Activated CD4-positive, alpha-beta T cell treated with anti-CD3 and anti-CD28 coated beads for 24 hours (primary cell): Measurements from ENCODE around the gene TSPAN18.

Source experiments
- DNase-seq, 2 donors: peaks; one replicate each; pipeline ENCODE4 v3.0.0-alpha.2; 2020; ENCODE audit warnings: low read depth in 2 of 2

Gene TSPAN18

DNA sequence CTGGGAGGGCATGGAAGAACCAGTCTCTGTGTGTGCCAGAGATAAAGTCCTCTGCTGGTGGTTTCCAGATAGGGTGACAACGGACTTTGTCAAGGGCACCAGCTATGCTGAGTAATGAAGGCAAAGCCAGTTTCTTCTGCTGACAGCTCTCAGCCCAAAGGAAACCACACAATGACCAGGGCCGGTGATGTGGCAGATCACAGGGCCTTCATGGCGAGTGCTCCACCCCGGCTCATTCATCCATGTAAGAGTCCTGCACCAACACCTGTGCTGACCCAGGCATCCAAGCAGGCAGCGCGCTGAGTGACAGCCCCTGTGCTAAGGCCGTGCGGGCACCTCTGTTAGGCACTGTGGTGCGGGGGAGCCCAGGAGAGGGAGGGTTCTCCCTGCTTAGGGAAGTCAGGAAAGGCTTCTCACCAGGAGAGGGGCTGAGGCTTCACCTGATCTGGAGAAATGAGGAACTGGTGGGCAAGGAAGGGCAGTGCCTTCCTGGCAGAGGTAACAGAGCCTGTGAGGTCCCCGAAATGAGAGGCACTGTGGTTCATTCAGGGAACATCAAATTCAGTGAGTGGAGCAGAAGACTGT is 190.1 kb downstream of the TSPAN18 start:
- no peak for DNase-seq

DNA sequence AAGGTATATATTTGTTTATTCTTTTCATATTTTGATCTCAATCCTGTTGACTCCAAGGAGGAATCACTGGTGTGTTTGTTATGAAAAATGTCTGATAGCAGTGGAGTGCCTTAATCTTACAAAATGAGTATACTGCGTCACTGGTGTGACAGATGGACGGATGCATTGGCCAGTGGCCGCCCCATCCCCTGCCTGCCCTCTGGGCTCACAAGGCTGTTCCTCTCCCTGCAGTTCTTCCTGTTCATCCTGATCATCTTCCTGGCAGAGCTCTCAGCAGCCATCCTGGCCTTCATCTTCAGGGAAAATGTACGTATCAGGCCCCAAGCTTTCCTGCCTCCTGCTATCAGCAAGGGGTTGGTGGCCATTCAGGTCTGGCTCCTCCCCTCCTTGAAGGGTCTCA is 191.0 kb downstream of the TSPAN18 start:
- DNase-seq: no peak

DNA sequence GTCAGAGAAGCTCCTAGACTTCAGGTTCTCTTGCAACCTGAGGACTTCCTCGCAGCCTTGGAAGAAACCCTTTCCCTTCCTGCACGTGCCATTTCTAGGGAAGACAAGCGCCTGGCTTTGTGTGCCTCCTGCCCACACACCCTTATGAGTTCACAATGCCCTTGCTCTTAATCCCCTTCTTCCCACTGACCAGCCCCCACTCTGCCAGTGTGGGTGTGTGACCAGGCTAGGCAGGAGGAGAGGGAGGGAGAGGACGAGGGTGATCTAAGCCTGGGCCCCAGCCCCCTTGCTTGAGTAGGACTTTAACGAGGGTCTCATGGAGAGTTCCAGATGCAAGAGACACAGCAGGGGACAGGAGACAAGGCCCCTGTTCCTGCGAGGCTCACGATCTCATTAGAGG is 193.7 kb downstream of the TSPAN18 start:
- no peak for DNase-seq

DNA sequence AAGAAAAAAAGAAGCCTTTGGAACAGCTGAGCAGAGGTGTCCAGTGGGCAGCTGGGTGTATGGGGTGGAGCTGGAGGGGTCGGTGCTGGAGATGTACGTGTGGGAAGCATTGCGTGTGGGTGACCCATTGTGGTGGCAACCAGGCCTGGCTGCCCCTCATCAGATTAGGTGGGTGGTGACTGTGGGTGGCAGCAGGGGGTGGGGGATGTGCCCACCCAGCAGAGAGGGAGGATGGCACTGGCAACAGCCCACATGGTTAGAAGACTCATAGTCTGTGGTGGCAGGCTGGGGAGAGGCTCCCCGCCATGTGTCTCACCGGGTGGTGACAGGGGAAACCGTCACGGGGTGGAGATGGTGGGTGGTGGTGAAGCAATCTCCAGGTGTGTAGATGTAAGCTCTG is 196.4 kb downstream of the TSPAN18 start:
- DNase-seq: no peak

DNA sequence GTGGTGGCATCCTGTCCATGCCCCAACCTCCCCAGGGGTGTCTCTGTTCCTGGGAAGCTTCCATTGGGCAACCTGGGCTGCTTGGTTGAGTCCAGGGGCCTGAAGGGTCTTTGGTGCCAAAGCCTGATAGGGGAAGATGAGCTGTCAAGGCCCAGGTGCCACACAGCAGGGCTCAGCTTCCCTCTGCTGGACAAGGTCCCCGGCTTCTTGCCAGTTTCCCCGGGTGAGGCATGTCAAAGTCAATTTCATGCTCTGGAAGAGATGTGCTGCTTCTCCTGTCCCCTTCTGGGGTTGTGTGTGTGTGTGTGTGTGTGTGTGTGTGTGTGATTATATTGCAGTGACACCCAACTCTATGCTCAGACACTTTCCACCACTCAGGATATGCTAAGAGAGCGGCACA is 197.0 kb downstream of the TSPAN18 start:
- no peak for DNase-seq

DNA sequence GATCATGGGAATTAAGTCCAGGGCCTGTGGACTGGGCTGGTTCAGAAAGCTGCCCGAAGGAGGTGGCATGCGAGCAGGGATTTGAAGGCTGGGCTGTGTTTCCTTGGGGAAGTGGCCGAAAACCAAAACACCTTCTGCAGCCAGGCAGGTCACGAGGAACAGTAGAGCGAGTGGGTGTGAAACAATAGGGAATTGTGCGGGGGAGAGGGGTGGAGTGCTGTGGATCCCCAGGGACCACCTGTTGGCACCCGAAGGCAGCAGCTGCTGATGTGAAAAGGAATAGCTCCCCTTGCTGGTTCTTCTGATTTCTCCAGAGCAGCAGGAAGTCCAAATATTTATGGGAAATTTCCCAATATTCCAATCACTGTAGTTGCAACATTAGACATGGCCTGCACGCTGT is 199.3 kb downstream of the TSPAN18 start:
- no peak for DNase-seq

DNA sequence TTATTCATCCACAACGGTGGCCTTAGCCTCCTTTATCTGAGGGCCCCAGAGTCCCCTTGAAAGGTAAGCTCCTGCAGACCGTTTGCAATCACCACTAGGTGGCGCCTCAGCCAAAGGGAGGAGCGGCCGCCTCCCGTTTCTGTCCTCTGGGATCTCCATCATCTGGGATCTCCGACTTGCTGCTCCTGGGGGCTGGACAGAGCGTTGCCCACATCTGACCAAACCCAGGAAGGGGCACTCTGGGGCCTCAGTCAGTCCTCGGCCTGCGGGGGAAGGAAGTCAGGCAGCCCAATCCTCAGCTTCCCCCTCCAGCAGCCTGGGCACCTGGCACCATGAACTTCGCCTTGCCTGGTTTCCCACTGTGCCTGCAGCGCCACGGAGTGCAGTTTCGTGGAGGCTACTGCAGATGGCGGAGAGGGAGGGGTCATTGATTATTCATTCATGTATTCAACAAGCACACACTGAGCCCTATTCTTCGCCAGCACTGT is 200.5 kb downstream of the TSPAN18 start:
- peak; percentile 47 to 53 for DNase-seq

DNA sequence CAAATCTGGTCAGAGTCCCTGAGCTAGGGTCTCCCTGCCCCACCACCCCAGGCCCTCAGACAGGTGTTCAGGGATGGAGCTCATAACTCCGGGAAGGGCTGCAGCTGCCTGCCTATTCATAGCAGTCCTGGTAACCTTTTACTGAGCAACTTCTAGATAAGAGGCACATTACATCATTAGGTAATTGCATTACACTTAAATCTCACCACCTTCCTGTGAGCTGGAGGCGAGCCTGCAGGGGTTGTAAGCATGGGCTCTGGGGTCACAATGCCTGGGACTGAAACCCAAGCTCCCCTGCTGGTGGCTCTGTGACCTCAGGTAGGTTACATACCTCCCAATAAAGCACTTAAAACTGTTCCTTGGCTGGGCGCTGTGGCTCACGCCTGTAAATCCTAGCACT is 201.4 kb downstream of the TSPAN18 start:
- no peak for DNase-seq

DNA sequence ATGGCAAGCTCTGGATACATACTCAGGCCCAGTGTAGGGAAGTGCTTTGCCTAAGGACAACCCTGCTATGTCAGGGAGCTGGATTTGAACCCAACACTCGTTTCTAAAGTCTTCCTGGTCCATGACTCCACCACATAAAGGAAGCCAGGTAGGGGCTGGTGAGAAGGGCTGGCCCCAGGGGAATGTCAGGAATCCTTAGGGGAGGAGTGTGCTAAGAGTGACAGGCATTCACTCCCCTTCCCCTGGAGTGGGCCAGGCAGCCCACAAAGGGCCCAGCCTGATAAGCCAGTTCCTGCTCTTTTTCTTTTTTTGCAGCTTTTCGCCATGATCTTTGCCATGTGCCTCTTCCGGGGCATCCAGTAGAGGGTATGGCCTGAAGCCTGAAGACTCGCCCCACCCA is 202.1 kb downstream of the TSPAN18 start:
- no peak for DNase-seq

DNA sequence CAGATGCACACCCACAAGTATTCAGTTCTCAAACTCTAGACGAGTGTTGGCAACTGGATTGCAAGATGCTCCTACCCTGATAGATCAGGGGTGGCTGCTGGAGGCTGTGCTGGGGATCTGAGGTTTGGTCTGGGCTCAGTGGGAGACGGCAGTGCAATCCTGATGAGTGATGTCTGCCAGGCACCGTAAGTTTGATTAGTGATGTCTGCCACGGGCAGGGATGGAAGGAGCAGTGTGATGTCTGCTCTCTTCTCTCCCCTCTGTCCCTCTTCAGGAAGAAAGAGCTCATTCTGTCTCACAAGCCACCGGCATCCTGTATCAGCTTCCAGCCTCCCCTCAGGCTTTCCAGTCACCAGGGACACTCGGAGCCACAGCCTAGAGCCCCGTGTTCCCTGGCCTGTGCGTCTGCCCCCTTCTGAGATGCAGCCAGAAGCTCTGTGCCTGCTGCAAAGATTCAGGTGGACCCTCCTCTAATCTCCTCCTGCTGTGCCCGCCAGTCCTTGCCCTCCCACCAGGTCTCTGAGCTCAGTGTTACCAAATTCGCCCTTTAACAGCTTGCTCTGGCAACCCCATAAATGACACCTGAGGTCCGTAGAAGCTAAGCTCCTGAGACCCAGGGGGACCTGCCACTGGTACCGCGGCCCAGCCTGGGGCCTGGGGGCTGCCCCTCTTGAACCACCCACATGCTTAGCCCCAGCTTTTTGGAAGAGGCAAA is 204.0 kb downstream of the TSPAN18 start:
- no peak for DNase-seq

DNA sequence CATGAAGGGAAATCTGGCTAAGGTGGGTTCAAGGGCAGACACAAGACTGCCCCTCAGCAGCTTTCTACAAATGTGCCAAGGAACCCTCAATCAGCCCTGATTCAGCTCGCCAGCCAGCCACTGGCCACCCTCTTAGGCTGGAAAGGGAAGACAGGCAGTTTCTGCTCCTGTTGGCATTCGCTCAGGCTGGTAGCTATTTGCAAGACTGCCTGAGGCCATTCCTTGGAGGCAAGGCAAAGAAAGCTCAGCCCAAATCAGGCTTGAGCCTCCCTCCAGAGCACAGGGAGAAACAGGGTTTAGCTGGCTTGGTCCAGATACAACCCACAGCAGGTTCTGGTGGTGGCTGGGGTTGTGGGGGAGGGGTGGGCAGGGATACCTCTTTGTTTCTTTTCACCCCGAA is 204.7 kb downstream of the TSPAN18 start:
- DNase-seq: no peak

DNA sequence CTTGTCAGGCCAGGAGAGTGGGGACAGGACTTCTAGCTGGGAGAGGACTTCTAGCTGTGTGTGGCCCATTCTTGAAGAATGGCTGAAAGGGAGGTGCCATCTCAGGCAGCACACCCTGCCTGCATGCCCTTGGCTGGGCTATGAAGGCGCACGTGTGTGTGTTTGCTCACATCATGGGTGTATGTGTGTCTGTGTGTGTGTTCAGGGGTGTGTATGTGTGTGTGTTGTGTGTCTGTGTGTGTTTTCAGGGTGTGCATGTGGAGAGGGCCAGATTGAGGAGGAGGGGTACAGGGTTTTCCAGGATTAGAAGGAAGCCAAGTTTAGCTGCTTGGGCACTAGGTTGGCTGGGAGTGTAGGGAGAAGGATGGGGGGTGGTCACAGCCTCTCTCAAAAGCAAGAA is 207.3 kb downstream of the TSPAN18 start:
- no peak for DNase-seq

DNA sequence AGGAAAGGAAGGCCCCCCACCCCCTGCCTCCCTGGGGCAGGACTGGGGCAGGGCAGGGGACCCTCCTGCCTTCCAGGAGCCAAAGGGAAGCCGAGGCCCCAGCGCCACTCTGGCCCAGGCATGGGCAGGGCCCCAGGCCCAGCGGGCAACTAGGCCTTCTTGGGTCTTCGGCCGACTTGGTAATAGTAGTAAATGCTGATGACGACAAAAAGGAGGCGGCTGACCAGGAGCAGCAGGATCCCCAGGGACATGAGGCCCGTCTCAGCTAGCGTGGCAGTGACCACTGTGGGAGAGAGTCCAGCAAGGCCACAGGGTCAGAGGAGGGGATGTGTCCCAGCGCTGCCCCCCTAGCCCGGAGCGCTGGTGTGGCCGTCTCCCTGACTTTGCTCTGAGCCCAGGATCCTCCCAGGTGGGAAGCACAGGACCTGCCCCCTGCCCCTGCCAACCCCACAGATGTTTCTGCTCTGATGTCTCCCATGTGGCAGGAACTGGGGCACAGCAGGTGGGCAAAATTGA is 208.0 kb downstream of the TSPAN18 start:
- no peak for DNase-seq

DNA sequence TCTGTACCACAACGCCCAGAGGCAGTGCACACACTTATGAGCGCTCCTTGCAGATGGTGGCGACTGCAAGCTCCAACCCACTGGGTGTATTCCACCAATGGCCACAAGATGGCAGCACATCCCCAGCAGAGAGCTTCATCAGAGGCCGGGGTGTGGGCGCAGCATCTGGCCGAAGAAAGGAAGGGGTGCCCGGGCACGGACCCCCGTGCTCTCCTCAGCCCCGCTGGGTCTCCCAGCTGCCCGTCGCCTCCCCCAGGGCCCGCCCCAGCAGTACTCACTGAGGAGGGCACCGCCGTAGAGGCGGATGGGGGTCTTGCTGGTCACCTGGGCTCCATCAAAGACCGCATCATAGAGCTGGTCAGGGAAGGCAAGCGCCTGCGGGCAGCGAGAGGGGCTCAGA is 209.8 kb downstream of the TSPAN18 start:
- DNase-seq: peak; percentile 78 to 82

DNA sequence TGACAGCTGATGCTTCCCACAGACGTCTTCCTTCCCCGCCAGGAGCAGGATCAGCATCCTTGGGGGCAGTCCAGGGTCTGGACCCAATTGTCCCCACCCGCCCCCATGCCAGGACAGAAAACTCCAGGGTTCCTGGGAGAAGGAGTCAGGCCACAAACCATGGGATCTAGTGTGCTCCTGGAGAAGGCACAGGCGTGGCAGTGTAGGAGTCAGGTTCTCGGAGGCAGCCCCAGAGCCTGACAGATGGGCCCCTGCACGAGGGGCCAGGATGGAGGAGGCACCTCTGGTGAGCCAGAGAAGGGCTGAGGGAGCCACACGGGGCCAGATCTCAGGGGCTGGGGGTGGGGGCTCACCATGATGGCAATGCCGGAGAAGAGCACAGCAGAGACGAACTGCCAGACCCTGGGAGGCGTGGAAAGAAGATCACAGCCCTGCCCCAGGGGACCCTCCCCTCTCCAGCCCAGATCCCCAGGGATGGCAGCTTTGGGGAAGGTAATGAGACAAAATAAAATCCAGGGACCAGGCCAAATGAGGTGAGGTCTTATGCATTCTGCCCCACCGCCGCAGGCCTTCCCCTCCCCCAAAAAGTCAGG is 210.3 kb downstream of the TSPAN18 start:
- no peak for DNase-seq

DNA sequence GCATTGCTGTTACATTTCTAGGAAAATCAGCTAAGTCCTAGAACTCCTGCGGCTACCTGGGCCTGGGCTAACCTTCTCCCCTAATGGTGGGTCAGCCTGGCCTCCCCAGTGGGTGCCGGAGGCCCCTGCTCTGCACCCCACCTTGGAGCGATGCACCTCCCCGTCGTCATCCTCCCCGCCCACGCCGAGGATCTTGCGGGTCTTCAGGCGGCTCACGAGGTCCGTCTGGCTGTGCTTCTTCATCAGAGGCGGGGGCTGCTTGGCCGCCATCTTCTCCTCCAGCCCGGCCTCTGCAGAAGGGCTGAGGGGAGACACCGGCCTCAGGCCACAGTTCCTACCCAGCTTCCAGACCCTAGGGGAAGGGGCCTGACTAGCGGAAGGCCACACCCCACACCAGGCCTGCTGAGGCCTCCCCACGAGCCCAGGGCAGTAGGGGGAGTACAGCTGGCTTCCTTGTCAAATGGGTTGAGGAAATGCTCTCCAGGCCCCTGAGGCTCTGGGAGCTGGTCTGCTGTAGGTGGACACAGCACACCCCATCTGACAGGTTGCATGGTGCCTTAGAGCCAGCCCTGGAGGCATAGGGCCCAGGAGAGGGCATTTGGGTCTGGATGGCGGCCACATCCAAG is 211.4 kb downstream of the TSPAN18 start:
- no peak for DNase-seq

DNA sequence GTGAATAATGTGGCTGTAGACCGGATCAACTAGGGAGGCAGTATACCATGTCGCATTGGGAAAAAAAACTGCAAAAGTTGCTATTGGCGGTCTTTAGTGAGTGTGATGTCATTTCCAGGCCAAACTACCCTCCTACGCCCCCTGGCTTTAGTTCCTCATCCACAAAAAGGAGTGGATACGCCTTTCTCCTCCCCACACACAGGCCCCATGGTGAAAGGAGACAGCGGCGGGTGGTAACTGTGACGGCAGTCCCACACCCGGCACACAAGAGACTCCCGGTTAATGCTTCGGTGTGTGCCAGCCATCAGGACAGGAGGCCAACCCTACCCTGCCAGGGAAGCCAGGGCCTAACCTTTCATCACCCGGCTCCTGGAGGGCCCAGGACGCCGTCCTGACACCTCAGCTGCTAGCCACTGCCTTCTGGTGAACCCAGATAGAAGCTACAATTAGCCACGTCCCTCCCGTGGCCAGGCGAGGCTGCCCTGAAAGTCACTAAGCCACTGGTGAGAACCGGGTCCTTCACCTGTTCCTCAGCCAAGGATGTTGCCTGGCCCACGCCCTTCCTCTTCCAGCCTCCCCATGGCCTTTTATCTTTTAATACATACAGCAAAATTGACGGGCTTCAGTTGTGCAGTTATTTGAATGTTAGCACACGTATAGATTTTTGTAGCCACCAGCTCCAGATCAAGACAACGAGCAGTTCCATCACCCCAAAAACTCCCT is 213.1 kb downstream of the TSPAN18 start:
- DNase-seq: no peak

DNA sequence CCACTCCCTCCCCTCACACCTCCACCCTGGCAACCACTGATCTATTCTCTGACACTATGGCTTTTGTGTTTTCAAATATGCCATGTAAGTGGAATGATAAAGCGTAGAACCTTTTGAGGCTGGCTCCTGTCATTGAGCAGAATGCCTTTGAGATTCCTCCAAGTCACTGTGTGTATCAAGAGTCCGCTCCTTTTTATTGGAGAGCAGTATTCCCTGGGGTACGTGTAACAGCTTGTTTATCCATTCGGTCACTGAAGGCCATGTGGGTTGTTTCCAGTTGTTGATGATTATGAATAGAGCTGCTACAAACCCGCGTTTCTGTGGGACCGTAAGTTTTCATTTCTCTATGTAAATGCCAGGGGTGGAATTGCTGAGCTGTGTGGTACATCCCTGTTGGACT is 213.6 kb downstream of the TSPAN18 start:
- no peak for DNase-seq

DNA sequence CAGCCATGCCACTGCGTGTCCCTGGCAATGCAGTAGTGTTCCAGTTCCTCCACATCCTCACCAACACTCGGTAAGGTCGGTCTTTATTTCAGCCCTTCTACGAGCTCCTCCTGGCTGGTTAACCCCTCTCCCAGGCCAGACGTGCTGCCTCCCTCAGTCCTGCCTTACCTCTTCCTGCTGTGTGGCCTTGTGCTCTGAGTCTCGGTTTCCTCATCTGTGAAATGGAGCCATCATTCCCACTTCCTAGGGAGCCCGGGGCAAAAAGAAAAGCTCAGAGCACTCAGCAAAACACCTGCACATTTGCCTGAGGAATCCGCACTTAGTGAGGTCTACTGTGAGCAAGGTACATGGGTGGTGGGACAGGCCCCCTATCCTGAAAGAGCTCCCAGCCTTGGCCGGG is 214.1 kb downstream of the TSPAN18 start:
- no peak for DNase-seq

DNA sequence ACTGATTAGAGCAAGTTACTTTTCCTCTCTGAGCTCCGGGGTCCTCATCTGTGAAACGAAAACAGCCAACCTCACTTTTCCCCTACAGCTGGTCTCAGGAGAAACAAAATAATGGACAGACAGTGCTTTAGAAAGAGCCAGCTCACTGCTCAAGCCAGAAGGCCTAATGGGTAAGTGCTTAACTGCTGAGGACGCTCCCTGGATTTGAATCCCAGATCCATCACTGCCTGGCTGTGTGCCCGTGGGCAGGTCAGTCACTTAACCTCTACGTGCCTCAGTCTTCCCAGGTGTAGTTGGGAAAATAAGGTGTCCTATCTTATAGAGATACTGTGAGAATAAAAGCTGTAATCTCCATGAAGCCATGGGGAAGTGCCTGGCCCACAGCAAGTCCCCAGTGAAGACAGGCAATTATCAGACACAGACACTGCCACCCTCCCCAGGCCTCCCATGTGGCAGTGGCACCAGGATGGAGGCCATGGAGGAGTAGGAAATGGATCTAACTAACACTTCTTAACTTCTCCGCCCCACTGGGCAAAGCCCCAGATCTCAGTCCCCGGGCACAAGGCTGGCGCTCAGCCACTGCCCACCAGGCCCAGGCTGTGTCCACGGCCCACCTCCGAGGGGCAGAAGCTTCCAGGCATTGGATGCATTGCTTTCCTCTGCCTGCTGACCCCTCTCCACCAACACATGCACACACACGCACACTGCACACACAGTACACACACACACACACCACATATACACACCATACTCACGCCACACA is 214.7 kb downstream of the TSPAN18 start:
- no peak for DNase-seq
